SK-N-SH (cell line): ENCODE results near the gene CTXND1. TPM values are rescaled to one million over a fixed set of nuclear protein-coding genes. Genes with fewer than 3 reads are reported as not detected.

Source experiments
- CTCF ChIA-PET: fragments of 300-600, 350-600 bp; formaldehyde crosslinking; extraction: SDS; loops from one replicate; lab custom pipeline; 2021; lab: Yijun Ruan, JAX
- POLR2A ChIA-PET: fragments of 350-600 bp; sonication (Branson Sonifier 250); formaldehyde crosslinking; extraction: SDS; loops from one replicate; lab custom pipeline; 2020; ENCODE audit warnings: antibody characterized with exemption, inconsistent platforms; lab: Yijun Ruan, JAX
- DNase-seq: peaks from one replicate; pipeline ENCODE4 v3.0.0; 2012
- H2AFZ ChIP-seq: fragments of 200-600 bp; sonication (generic); 2 replicates; pipeline ENCODE4 v1.8.1; 2016; ENCODE audit warnings: antibody characterized with exemption, mild to moderate bottlenecking, low read depth
- H3F3A ChIP-seq: fragments of 200-600 bp; sonication (generic); replicated peaks from 2 replicates; pipeline ENCODE3; 2016; ENCODE audit warnings: antibody characterized with exemption, mild to moderate bottlenecking; ENCODE audit not compliant: insufficient read depth
- H3K27ac ChIP-seq, 2 experiments: fragments of 200-500 bp in 1 of 2; fragments of 200-600 bp in 1 of 2; sonication (Bioruptor generic) in 1 of 2; sonication (generic), shearing (Covaris generic) in 1 of 2; 2 replicates each; pipeline versions ENCODE4 v1.5.1 to v1.6.1; 2014 to 2016; ENCODE audit warnings: low read depth in 2 of 2, inconsistent platforms in 1 of 2, low read length in 1 of 2, mild to moderate bottlenecking in 1 of 2, mixed read lengths in 1 of 2
- H3K27me3 ChIP-seq: fragments of 200-600 bp; sonication (generic), shearing (Covaris generic); 2 replicates; pipeline ENCODE4 v1.6.1; 2016; ENCODE audit warnings: mixed run types; ENCODE audit not compliant: insufficient read depth
- H3K36me3 ChIP-seq, 2 experiments: fragments of 200-500 bp in 1 of 2; fragments of 200-600 bp in 1 of 2; sonication (Bioruptor generic) in 1 of 2; sonication (generic) in 1 of 2; replicated peaks in 1 of 2; 2 replicates each; pipeline versions ENCODE3 to v1.5.1; 2014 to 2016; ENCODE audit warnings: low read length in 1 of 2, mild to moderate bottlenecking in 1 of 2; ENCODE audit not compliant: insufficient read depth in 2 of 2, control insufficient read depth in 1 of 2
- H3K4me1 ChIP-seq, 2 experiments: fragments of 200-500 bp in 1 of 2; fragments of 200-600 bp in 1 of 2; sonication (Bioruptor generic) in 1 of 2; sonication (generic), shearing (Covaris generic) in 1 of 2; 2 replicates each; pipeline versions ENCODE4 v1.5.1 to v1.6.1; 2014 to 2016; ENCODE audit warnings: low read depth in 1 of 2, low read length in 1 of 2, mixed run types in 1 of 2; ENCODE audit not compliant: insufficient read depth in 2 of 2, control insufficient read depth in 1 of 2
- H3K4me2 ChIP-seq: fragments of 200-600 bp; sonication (generic), shearing (Covaris generic); 2 replicates; pipeline ENCODE4 v1.6.1; 2017; ENCODE audit warnings: mixed run types
- H3K4me3 ChIP-seq, 2 experiments: fragments of 200-500 bp in 1 of 2; fragments of 200-600 bp in 1 of 2; sonication (Bioruptor generic) in 1 of 2; sonication (generic), shearing (Covaris generic) in 1 of 2; 2 replicates each; pipeline versions ENCODE4 v1.5.1 to v1.8.1; 2014 to 2016; ENCODE audit warnings: low read depth in 2 of 2, inconsistent platforms in 1 of 2, low read length in 1 of 2, mild to moderate bottlenecking in 1 of 2, mixed read lengths in 1 of 2, moderate library complexity in 1 of 2
- H3K79me2 ChIP-seq: fragments of 200-600 bp; sonication (generic); 2 replicates; pipeline ENCODE4 v1.8.1; 2017; ENCODE audit warnings: mild to moderate bottlenecking; ENCODE audit not compliant: insufficient read depth
- H3K9ac ChIP-seq: fragments of 200-600 bp; sonication (generic); 2 replicates; pipeline ENCODE4 v1.6.1; 2017; ENCODE audit warnings: mixed run types
- H3K9me2 ChIP-seq: fragments of 200-600 bp; sonication (generic); 2 replicates; pipeline ENCODE4 v1.6.1; 2017; ENCODE audit warnings: mixed run types
- H3K9me3 ChIP-seq: fragments of 200-600 bp; sonication (generic); 2 replicates; pipeline ENCODE4 v1.6.1; 2017; ENCODE audit warnings: mixed run types, mild to moderate bottlenecking, moderate library complexity
- H4K20me1 ChIP-seq: fragments of 200-600 bp; sonication (generic); 2 replicates; pipeline ENCODE4 v1.6.1; 2017; ENCODE audit warnings: mild to moderate bottlenecking, mixed run types; ENCODE audit not compliant: insufficient read depth
- CHD2 ChIP-seq: fragments of 150-350 bp; IDR thresholded peaks from 2 replicates; pipeline ENCODE4 v1.6.1; 2018; ENCODE audit warnings: low read length; ENCODE audit not compliant: partially characterized antibody
- EP300 ChIP-seq, 2 experiments: IDR thresholded peaks; 2 replicates each; pipeline versions ENCODE4 v1.4.0 to v1.6.1; 2012; ENCODE audit warnings: borderline replicate concordance in 1 of 2, low read depth in 1 of 2, low read length in 1 of 2
- FOSL2 ChIP-seq: IDR thresholded peaks from 2 replicates; pipeline ENCODE4 v1.4.0; 2012; ENCODE audit warnings: low read depth, mild to moderate bottlenecking, moderate library complexity, borderline replicate concordance
- FOXJ3 ChIP-seq: sonication (generic); formaldehyde crosslinking; IDR thresholded peaks from 2 replicates; pipeline ENCODE4 v1.5.1; 2020; ENCODE audit warnings: mild to moderate bottlenecking, missing genetic modification reagents
- FOXM1 ChIP-seq: IDR thresholded peaks from 2 replicates; pipeline ENCODE4 v1.4.0; 2012; ENCODE audit warnings: low read depth, mild to moderate bottlenecking
- GATA2 ChIP-seq: sonication (generic); formaldehyde crosslinking; IDR thresholded peaks from 2 replicates; pipeline ENCODE4 v1.5.0; 2020; ENCODE audit warnings: mild to moderate bottlenecking, missing genetic modification reagents
- JUND ChIP-seq: IDR thresholded peaks from 2 replicates; pipeline ENCODE4 v1.4.0; 2012
- MAX ChIP-seq: IDR thresholded peaks from 2 replicates; pipeline ENCODE4 v1.4.0; 2012; ENCODE audit warnings: low read depth
- MEF2A ChIP-seq: IDR thresholded peaks from 2 replicates; pipeline ENCODE4 v1.4.0; 2012; ENCODE audit warnings: low read depth, borderline replicate concordance
- MXI1 ChIP-seq: IDR thresholded peaks from 2 replicates; pipeline ENCODE4 v1.6.1; 2012; ENCODE audit warnings: mild to moderate bottlenecking, low read depth, low read length, improper control_type of control experiment
- NFIC ChIP-seq: IDR thresholded peaks from 2 replicates; pipeline ENCODE4 v1.4.0; 2012; ENCODE audit warnings: borderline replicate concordance
- PBX3 ChIP-seq: IDR thresholded peaks from 2 replicates; pipeline ENCODE4; 2012
- POLR2AphosphoS5 ChIP-seq: IDR thresholded peaks from 2 replicates; pipeline ENCODE4 v1.6.1; 2012; ENCODE audit warnings: low read depth, low read length
- RAD21 ChIP-seq: IDR thresholded peaks from 2 replicates; pipeline ENCODE4 v1.6.1; 2012; ENCODE audit warnings: mild to moderate bottlenecking, low read length
- RCOR1 ChIP-seq: fragments of 150-350 bp; IDR thresholded peaks from 2 replicates; pipeline ENCODE4 v1.6.1; 2017; ENCODE audit warnings: antibody characterized with exemption, low read length
- REST ChIP-seq: IDR thresholded peaks from 2 replicates; pipeline ENCODE4 v1.6.1; 2012; ENCODE audit warnings: mild to moderate bottlenecking, low read depth, low read length, moderate library complexity
- TAF1 ChIP-seq: IDR thresholded peaks from 2 replicates; pipeline ENCODE4 v1.6.1; 2012; ENCODE audit warnings: low read depth, mild to moderate bottlenecking, low read length, moderate library complexity, borderline replicate concordance
- USF1 ChIP-seq: IDR thresholded peaks from 2 replicates; pipeline ENCODE4 v1.4.0; 2012; ENCODE audit warnings: low read depth, borderline replicate concordance
- YY1 ChIP-seq: IDR thresholded peaks from 2 replicates; pipeline ENCODE4 v1.4.0; 2012; ENCODE audit warnings: low read depth, mild to moderate bottlenecking
- ZBTB33 ChIP-seq: IDR thresholded peaks from 2 replicates; pipeline ENCODE4 v1.4.0; 2012; ENCODE audit warnings: low read depth, borderline replicate concordance
- WGBS: methylation state at CpG from one replicate; pipeline ENCODE4 v1.1.6; 2017; ENCODE audit warnings: low lambda C conversion rate; 5-methylcytosine and 5-hydroxymethylcytosine counted together
- polyA plus RNA-seq, 3 experiments: library from polyadenylated mRNA; depleted of rRNA; stranded (reverse); fragments of >200 nt; gene quantifications; 2 replicates each; pipeline ENCODE4 v1.2.3, GENCODE V29; 2012

CTXND1 gene
- polyA plus RNA-seq, 1 of the 3 experiments (the other 2 are of a cell fraction), result not detected

GRCh38 chr15:80246425-80246894 lies 5.6 kb downstream of the CTXND1 start:
- H3K4me3 ChIP-seq, result no peak overlapping the region
- H3K9me2 ChIP-seq, result no peaks in the 10 kb centered on the region
- ChIA-PET POLR2A (no interaction called here), CTCF (interaction anchor here (1.4 kb wide), 1 partner anchor 253 kb away, joined by 3 read pairs; no protein-coding TSS in a partner anchor)
- 64% methylated on average over 7 of the region's 7 CpGs for WGBS
- no peaks in the 10 kb centered on the region for H3K36me3 ChIP-seq
- H3K79me2 ChIP-seq, result no peaks in the 10 kb centered on the region
- no peak overlapping the region for H3K9ac ChIP-seq
- TF ChIP-seq YY1, result no peak
- TF ChIP-seq JUND, result no peak
- no peak for TF ChIP-seq EP300 (IDR thresholded peaks at IDR 0.05; ENCODE audit: borderline replicate concordance in 1 of 2, low read depth in 1 of 2, low read length in 1 of 2)
- no peak for TF ChIP-seq MAX
- no peak for TF ChIP-seq TAF1
- no peak for TF ChIP-seq REST
- no peak for TF ChIP-seq POLR2AphosphoS5
- TF ChIP-seq FOSL2, result no peak
- TF ChIP-seq FOXJ3 (CRISPR knock-in tag), result no peak
- TF ChIP-seq USF1, result no peak
- TF ChIP-seq PBX3, result no peak
- no peak for TF ChIP-seq RCOR1
- TF ChIP-seq MXI1, result no peak
- no peak for TF ChIP-seq GATA2 (CRISPR knock-in tag)
- TF ChIP-seq CHD2, result no peak
- TF ChIP-seq RAD21, result no peak
- no peak for TF ChIP-seq FOXM1
- no peak for TF ChIP-seq MEF2A
- no peak for TF ChIP-seq ZBTB33
- TF ChIP-seq NFIC, result no peak
- DNase-seq, result no peak
- no peaks in the 10 kb centered on the region for H4K20me1 ChIP-seq
- peaks cover 0 to 2% of the 10 kb centered on the region in 2 experiments; a peak in 1 of 4 replicates for H3K4me1 ChIP-seq
- H3K9me3 ChIP-seq, result no peaks in the 10 kb centered on the region
- no peaks in the 10 kb centered on the region for H3F3A ChIP-seq
- H3K27me3 ChIP-seq, result peaks cover 37% of the 10 kb centered on the region; the same call in 1 of the 2 replicates
- H2AFZ ChIP-seq, result no peak overlapping the region
- H3K27ac ChIP-seq, result no peak overlapping the region
- no peak overlapping the region for H3K4me2 ChIP-seq
